GM18517 (cell line): Measurements from ENCODE around the gene DCUN1D3.
"Not testable (repeated sequence)": the region's sequence is repeated elsewhere in the genome, so short reads cannot be mapped to it uniquely, and the experiment has no call there.

Experiments
- ATAC-seq: cut with Tn5 transposase; IDR thresholded peaks from one replicate; pipeline ENCODE4 v1.9.1; 2021; ENCODE audit warnings: mild to moderate bottlenecking, moderate library complexity; ENCODE audit not compliant: unreplicated experiment

DCUN1D3 gene

DNA sequence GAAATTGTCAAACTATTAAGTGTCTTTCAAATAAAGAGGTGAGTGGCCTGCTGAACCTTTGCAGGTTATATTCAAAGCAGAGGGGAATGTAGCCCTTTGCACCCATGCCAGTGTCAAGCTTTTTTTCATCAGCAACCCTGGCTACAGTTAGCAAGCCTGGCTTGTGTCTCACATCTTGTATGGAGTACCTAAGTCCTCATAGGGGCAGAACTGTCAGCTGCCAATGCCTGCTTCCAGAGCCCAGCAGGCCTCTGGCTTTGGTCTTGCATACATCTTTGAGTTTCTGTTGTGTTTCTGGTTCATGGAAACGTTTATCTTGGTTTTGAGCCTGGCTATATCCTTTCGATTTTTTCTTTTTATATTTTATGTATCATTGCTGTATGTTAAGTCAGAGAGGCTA, 67.1 kb downstream of the DCUN1D3 start:
- ATAC-seq = no peak

DNA sequence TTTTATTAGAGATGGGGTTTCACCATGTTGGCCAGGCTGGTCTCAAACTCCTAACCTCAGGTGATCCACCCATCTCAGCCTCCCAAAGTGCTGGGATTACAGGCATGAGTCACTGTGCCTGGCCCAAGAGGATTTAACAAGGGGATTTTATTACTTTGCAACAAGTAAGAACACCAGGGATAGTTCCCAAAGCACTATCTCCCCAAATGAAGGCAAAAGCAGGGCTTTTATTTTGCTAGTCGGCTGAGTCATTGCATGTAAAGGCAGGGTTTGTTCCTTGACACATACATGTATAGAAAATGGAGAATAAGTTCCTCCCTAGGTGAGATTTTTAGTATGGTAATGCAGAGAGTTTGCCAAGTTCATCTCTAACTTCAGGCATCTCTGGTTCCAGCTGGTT, 69.8 kb downstream of the DCUN1D3 start:
- no peak for ATAC-seq

DNA sequence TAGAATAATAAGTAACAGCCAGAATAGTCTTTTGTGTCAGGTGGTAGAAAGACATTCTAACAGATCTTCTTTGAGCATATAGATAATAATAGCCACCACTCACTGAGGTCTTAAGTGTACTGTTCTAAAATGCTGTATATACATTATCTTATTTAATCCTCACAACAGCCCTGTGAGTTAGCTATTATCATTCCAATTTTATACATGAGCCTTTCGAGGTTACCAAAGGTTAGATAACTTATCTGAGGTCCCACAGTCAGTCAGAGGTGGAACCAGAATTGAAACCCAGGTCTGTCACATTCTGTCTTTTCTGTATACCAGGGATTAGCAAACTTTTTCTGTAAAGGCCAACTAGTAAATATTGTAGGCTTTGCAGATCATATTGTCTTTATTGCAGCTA, 70.6 kb downstream of the DCUN1D3 start:
- no peak for ATAC-seq

DNA sequence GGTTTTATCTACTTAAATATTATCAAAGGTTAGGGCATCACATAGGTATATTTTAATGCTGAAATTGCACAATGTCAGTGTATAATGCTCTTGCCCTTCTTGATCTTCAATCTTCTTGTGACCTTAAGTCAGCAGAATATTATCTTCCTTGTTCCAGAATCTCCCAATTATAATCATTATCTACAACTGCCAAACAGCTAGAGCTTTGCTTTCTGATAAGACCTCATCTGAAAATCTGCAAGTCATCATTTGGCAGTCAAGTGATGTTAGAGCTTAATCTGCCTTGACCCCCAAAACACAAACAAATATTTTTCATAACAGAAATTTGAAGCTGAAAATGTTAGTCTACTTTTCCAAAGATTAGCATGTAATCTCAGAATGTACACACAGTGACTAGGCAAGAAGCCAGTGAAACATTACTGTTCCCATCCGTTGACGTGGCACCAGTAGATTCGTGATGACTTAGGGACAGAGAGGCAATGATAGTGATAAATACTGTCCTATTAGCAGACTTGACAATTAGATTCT, 74.1 kb downstream of the DCUN1D3 start:
- ATAC-seq = no peak

DNA sequence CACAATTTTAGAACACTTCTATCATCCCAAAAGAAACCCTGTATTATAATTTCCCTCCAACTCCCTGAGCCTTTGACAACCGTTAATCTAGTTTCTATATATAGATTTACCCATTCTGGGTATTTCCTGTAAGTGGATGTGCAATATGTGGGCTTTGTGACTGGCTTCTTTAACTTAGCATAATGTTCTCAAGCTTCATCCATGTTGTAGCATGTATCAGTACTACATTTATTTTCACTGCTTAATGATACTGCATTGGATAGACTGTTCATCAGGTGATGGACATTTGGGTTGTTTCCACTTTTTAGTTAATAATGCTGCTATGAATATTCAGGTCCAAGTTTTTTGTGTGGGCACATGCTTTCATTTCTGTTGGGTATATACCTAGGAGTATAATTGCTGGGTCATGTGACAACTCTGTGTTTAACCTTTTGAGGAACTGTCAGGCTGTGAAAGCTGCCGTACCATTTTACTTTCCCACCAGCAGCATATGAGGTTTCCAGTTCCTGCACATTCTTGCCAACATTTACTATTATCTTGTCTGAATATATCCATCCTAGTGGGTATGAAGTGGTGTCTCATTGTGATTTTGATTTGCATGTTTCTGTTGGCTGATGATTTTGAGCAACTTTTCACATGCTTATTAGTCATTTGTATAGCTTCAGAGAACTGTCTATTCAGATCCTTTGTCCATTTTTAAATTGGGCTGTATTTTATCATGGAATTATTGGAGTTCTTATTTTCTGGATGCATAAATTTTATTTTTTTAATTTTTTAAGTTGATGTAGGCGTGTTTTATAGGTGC, 77.4 kb downstream of the DCUN1D3 start:
- ATAC-seq = no peak

DNA sequence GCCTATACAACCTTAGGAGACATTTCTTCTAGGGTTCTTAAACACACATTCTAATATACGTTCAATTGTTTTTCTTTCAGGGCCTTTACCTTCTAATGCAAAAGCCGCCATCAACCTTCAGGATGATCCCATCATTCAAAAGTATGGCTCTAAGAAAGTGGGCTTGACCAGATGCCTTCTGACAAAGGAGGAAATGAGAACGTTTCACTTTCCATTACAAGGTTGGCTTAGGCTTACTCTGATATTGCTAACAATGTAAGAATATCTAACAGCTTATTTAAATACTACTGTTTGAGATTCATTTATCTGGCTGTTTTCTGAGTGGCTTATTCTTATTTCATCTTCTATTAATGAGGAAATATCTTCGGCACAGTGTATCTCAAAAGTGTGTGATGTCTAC, 78.5 kb downstream of the DCUN1D3 start:
- no peak for ATAC-seq

DNA sequence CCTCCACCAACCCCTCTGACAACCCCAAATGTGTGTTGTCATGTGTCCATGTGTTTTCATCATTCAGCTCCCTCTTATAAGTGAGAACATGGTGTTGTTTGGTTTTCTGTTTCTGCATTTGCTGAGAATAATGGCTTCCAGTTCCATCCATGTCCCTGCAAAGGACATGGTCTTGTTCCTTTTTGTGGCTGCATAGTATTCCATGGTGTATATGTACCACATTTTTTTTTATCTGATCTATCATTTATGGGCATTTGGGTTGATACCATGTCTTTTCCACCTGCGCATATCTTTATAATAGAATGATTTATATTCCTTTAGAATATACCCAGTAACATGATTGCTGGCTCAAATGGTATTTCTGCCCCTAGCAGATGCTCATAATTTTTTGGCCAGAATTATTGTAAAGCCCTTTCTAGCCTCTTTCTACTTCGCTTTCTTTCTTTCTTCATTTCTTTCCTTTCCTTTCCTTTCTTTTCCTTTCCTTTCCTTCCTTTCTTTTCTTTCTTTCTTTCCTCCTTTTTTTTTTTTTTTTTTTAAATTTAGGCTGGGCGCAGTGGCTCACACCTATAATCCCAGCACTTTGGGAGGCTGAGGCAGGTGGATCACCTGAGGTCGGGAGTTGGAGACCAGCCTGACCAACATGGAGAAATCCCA, 81.1 kb downstream of the DCUN1D3 start:
- no peak for ATAC-seq

DNA sequence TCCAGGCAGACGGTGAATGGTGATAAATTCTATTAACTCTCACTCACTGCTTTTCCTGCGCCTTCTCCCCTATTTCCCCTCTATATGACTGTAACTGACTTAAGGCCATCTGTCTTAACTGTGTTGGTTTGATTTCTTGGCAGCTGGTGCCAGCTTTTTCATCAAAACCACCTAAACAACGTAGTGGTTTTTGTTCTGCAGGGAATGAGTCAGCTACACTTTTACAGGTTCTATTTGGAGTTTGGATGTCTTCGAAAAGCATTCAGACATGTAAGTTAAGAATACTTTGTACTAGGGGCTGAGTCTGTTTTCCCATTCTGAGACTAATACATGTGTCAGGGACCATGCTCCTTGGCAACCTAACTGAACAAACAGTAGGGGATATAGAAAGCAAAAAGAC, 85.4 kb downstream of the DCUN1D3 start:
- ATAC-seq = no peak

DNA sequence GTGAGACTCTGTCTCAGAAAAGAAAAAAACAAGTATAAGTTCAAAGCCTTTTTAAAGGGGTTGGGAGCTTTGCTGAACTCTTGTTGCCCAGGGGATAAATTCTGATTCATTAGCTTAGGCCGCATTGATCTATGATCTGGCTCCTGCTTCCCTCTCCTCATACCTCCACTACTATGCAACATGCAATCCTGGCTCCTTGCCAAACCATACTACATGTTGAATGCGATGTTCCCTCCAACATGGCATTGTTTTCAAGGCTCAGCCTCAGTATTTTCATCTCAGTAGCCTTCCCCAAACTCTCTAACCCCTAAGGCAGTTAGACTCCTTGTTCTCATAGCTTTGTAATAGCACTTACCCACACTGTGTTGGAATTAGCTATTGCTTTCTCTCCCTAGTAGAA, 87.6 kb downstream of the DCUN1D3 start:
- ATAC-seq = no peak

DNA sequence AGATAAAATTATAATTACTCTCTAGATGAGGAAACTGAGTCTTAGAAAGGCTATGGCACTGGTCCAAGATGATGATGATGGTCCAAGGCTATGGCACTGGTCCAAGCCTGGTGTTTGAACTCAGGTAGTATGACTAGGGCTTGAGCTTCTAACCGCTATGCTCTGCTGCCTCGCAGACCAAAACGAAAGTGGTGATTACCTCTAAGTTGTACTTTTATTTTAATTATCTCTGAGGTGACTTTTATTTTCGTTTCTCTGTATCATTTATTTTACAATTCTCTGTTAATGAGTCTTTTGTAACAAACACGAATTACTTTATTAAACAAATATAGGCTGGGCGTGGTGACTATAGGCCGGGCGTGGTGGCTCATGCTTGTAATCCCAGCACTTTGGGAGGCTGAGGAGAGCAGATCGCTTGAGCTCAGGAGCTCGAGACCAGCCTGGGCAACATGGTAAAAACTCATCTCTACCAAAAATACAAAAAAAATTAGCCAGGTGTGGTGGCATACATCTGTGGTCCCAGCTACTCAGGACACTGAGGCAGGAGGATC, 88.2 kb downstream of the DCUN1D3 start:
- ATAC-seq = no peak

DNA sequence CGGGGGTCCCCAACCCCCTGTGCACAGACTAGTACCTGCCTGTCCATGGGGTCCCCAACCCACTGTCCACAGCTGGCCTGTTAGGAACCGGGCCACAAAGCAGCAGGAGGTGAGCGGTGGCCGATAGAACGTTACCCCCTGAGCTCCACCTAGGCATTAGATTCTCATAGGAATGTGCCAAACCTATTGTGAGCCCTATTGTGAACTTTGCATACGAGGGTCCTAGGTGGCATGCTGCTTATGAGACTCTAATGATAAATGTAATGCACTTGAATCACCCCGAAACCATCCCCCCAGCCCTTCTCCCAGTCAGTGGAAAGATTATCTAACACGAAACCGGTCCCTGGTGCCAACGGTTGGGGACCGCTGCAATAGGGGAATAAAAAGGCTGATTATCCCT, 92.3 kb downstream of the DCUN1D3 start:
- ATAC-seq = no peak

DNA sequence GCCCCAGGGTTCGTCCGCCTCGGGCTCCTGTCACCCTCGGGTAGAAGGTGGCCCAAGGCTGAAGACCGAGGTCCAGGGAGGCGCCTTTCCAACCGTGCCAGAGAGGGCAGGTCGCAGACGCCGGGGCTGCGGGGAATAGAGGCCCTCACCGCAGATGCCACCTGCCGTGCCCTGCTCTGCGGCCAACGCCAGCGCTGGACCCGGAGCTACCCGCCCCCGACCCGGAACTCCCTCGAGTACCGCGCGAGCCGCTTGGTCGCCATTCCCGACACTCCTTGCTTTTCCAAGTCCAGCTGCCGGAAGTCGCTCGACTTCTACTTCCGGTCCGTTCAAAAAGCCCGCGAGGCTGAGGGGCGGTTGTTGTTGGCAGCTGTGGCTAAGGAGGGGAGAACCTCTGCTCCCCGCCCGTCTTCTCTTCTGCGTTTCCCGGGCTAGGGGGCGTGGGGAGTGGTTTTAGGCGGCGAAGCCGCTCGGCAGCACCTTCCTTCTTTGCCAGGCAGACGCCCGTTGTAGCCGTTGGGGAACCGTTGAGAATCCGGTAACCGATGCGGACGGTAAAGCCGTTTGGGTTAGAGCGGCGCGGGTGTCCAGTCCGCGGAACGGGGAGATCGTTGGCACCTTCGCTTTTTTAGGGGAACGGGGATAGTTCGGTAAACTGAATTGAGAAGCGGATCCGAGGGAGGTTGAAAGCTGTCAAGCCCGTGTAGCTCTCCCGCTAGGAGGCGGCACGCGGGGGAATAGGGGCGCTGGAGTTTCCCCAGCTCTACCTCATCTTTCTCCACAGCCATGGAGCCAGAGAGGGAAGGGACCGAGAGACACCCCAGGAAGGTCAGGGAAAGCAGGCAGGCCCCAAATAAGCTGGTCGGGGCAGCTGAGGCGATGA, 93.7 kb downstream of the DCUN1D3 start, which contains the start of the genes ERI2 and REXO5:
TSS of gene ERI2 (minus strand) at position 305 of the 883 bp plus-strand sequence. CDS start at position 263, 42 bp downstream.
TSS of gene REXO5 (plus strand) at position 360 of the 883 bp plus-strand sequence. CDS start at position 787, 427 bp downstream.
- ATAC-seq = peak; percentile 72

DNA sequence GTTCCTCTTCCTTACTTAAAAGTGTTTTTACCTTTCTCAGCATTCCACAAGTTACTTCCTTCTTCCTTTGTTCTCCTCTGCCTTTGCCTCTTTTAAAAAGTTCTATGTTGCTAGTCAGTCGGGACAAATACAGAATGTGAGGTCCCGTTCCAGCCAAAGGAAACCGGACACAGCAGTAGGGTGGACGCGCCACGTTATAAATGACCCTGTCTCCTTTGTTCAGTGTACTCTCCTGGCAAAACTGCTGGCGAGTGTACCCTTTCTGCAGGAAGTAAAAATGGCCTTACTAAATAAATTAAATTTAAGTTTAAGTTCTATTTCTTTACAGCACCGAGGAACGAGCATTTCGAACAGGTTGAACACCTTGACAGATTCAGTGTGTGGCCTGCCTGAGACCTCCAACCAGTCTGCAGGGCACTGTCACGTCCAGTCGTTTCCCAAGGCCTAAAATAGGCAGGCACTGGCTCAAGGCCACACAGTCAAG, 94.4 kb downstream of the DCUN1D3 start:
- not testable (repeated sequence) for ATAC-seq
